ENCODE measurements around the gene FBLN2.
A peak's percentile ranks its signal among the peaks of the same experiment; 100 is the strongest.

FBLN2 gene

DNA sequence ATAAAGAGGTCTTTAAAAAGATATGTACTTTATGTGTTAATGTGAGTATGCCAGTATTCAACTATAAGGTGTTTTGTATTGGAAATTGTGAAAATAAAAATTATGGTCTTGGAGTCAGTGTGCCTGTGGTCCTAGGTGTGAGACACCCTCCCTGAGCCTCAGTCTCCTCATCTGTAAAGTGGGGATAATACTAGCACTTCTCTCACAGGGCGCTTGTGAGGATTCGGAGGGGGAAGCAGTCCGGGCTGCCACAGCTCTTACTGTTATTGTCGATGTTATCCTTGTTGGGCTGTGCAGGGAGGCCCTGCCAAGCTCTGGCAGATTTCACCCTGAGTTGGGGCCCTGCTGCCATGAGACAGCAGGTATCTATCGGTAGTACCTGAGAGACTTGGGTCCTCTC is 26.7 kb upstream of the FBLN2 start:
- Histone ChIP-seq H3K79me1 (ENCODE audit: low read length) (peaks cover 6% of the 10 kb centered on the region), H3K9me3 (ENCODE audit: insufficient read depth, low read depth, low read length) (peaks cover 8% of the 10 kb centered on the region), H3K23ac (ENCODE audit: low read length) (no peak overlapping the region), H3K36me3 (ENCODE audit: control insufficient read depth in 1 of 2, insufficient read depth in 2 of 2, low read length in 2 of 2) (no peaks in the 10 kb centered on the region), H3K18ac (ENCODE audit: low read length) (no peak overlapping the region), H3K27me3 (ENCODE audit: insufficient read depth, low read length) (no peaks in the 10 kb centered on the region), H2AFZ (ENCODE audit: insufficient read depth, low read length, poor library complexity) (no peak overlapping the region), H3K79me2 (ENCODE audit: control insufficient read depth, insufficient read depth, low read length, poor library complexity) (no peaks in the 10 kb centered on the region), H3K4ac (ENCODE audit: low read depth, low read length) (no peak overlapping the region), H2BK120ac (ENCODE audit: insufficient read depth, low read length, poor library complexity) (no peak overlapping the region), H4K91ac (ENCODE audit: low read depth, low read length) (no peak overlapping the region), H2BK12ac (ENCODE audit: low read length) (no peak overlapping the region), H3K9ac (ENCODE audit: low read length) (no peak overlapping the region), H3K4me3 (ENCODE audit: low read depth, low read length) (no peak overlapping the region), H3K27ac (ENCODE audit: low read depth, low read length) (no peak overlapping the region), H4K12ac (ENCODE audit: low read depth, low read length) (no peak overlapping the region), H2BK5ac (ENCODE audit: low read depth, low read length, poor library complexity) (no peak overlapping the region), H3K4me1 (ENCODE audit: control insufficient read depth in 1 of 2, insufficient read depth in 2 of 2, low read length in 2 of 2) (peaks cover 0 to 8% of the 10 kb centered on the region in 2 experiments), H2AK5ac (ENCODE audit: low read length) (no peak overlapping the region), H3K14ac (ENCODE audit: low read length) (no peak overlapping the region), H3K4me2 (ENCODE audit: low read length) (no peak overlapping the region), H4K8ac (ENCODE audit: low read depth, low read length) (no peak overlapping the region)
- WGBS (ENCODE audit: extremely low coverage, insufficient coverage, insufficient read length), result no CpG with 5 or more reads among the region's 5 CpGs
- no peak for DNase-seq

DNA sequence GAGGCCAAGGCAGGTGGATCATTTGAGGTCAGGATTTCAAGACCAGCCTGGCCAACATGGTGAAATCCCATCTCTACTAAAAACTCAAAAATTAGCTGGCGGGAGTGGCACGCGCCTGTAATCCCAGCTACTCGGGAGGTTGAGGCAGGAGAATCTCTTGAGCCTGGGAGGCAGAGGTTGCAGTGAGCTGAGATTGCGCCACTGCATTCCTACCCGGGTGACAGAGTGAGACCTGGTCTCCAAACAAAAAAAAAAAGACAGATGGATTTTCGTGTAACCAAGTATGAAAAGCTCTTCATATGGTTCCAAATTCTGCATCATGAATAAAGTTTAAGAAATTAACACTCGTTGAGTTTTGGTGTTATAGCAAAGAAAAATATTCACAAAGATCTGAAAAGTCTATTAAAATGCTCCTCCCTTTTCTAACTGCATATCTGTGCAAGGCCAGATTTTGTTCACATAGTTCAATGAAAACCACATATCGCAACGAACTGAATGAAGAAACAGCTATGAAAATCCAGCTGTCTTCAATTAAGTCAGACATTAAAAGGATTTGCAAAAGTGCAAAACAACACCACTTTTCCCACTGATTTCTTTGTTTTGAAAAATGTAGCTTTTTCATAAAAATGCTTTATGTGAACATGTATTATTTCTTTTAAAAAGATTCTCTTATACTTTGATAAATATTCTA is 23.8 kb upstream of the FBLN2 start:
- Histone ChIP-seq H3K4me2 (ENCODE audit: low read length) (no peak overlapping the region), H3K79me2 (ENCODE audit: control insufficient read depth, insufficient read depth, low read length, poor library complexity) (no peaks in the 10 kb centered on the region), H3K4me3 (ENCODE audit: low read depth, low read length) (no peak overlapping the region)

DNA sequence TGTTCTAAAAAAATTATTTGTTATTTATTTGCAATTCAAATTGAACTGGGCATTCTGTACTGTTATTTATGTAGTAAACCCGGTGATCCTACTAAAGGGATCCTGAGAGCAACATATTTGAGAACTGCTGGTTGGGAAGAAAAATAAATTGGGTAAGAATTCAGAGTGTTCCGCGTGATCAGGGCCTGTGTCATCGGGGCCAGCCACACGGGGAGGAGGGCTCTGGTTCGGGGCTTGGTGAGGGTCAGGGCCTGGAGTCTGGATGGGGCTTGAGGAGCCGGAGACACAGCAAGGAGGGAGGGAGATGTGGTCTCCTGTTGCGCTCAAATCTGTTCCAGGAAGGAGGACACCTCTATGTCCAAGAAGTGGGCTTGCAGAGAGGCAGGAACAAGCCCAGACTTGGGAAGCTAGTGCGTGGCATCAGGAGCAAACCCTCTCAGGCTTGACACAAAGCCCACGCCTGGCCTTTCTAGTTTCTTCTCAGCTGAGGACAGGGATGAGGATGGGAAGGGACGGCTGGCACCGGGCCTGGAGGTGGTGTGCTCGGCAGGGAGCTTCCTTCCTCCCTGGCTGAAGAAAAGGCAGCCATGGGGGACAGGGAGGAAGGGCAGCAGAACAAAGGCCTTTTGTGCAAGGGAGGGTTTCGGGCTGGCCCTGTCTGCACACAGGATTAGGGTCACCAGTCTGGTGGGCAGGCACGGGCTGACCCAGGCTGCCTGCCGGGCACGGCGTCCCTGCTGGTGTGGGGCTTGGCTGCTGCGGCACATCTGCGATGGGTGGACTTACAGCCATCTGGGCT is 22.9 kb upstream of the FBLN2 start:
- peak overlapping the region; percentile 54 for H2AFZ ChIP-seq (ENCODE audit: insufficient read depth, low read length, poor library complexity)
- peak overlapping the region; percentile 87 for H2BK120ac ChIP-seq (ENCODE audit: insufficient read depth, low read length, poor library complexity)
- peaks cover 0 to 4% of the 10 kb centered on the region in 2 experiments for H3K4me1 ChIP-seq (ENCODE audit: control insufficient read depth in 1 of 2, insufficient read depth in 2 of 2, low read length in 2 of 2)
- no CpG with 5 or more reads among the region's 20 CpGs for WGBS (ENCODE audit: extremely low coverage, insufficient coverage, insufficient read length)
- peak overlapping the region; percentile 74 for H2BK12ac ChIP-seq (ENCODE audit: low read length)
- peak overlapping the region; percentile 8 for H2AK5ac ChIP-seq (ENCODE audit: low read length)
- H3K36me3 ChIP-seq (ENCODE audit: control insufficient read depth in 1 of 2, insufficient read depth in 2 of 2, low read length in 2 of 2), result no peaks in the 10 kb centered on the region
- no peak overlapping the region for H3K9ac ChIP-seq (ENCODE audit: low read length)
- H3K14ac ChIP-seq (ENCODE audit: low read length), result peak overlapping the region; percentile 47
- H4K12ac ChIP-seq (ENCODE audit: low read depth, low read length), result peak overlapping the region; percentile 26
- H3K79me2 ChIP-seq (ENCODE audit: control insufficient read depth, insufficient read depth, low read length, poor library complexity), result no peaks in the 10 kb centered on the region
- no peak overlapping the region for H3K4me3 ChIP-seq (ENCODE audit: low read depth, low read length)
- H3K9me3 ChIP-seq (ENCODE audit: insufficient read depth, low read depth, low read length), result peaks cover 8% of the 10 kb centered on the region
- no peak overlapping the region for H3K18ac ChIP-seq (ENCODE audit: low read length)
- H3K4me2 ChIP-seq (ENCODE audit: low read length), result no peak overlapping the region
- H3K4ac ChIP-seq (ENCODE audit: low read depth, low read length), result no peak overlapping the region
- peaks cover 6% of the 10 kb centered on the region for H3K79me1 ChIP-seq (ENCODE audit: low read length)
- H4K8ac ChIP-seq (ENCODE audit: low read depth, low read length), result peak overlapping the region; percentile 34
- DNase-seq, result peak; percentile 57 to 75
- no peak overlapping the region for H3K27ac ChIP-seq (ENCODE audit: low read depth, low read length)
- no peaks in the 10 kb centered on the region for H3K27me3 ChIP-seq (ENCODE audit: insufficient read depth, low read length)
- H4K91ac ChIP-seq (ENCODE audit: low read depth, low read length), result peak overlapping the region; percentile 65
- peak overlapping the region; percentile 25 for H2BK5ac ChIP-seq (ENCODE audit: low read depth, low read length, poor library complexity)
- no peak overlapping the region for H3K23ac ChIP-seq (ENCODE audit: low read length)

More for the DNA sequence above, 23.8 kb upstream of the FBLN2 start:
- no peak overlapping the region for H4K91ac ChIP-seq (ENCODE audit: low read depth, low read length)
- H3K23ac ChIP-seq (ENCODE audit: low read length), result no peak overlapping the region
- H4K12ac ChIP-seq (ENCODE audit: low read depth, low read length), result no peak overlapping the region
- H2AK5ac ChIP-seq (ENCODE audit: low read length), result no peak overlapping the region
- H3K4me1 ChIP-seq (ENCODE audit: control insufficient read depth in 1 of 2, insufficient read depth in 2 of 2, low read length in 2 of 2), result peaks cover 0 to 4% of the 10 kb centered on the region in 2 experiments
- H3K18ac ChIP-seq (ENCODE audit: low read length), result no peak overlapping the region
- H2BK120ac ChIP-seq (ENCODE audit: insufficient read depth, low read length, poor library complexity), result no peak overlapping the region
- peaks cover 8% of the 10 kb centered on the region for H3K9me3 ChIP-seq (ENCODE audit: insufficient read depth, low read depth, low read length)
- DNase-seq, result peak; percentile 21 to 55
- H3K4ac ChIP-seq (ENCODE audit: low read depth, low read length), result no peak overlapping the region
- no peak overlapping the region for H4K8ac ChIP-seq (ENCODE audit: low read depth, low read length)
- H3K36me3 ChIP-seq (ENCODE audit: control insufficient read depth in 1 of 2, insufficient read depth in 2 of 2, low read length in 2 of 2), result no peaks in the 10 kb centered on the region
- WGBS (ENCODE audit: extremely low coverage, insufficient coverage, insufficient read length), result no CpG with 5 or more reads among the region's 10 CpGs
- H3K27ac ChIP-seq (ENCODE audit: low read depth, low read length), result no peak overlapping the region
- H3K9ac ChIP-seq (ENCODE audit: low read length), result no peak overlapping the region
- no peak overlapping the region for H3K14ac ChIP-seq (ENCODE audit: low read length)
- no peak overlapping the region for H2BK5ac ChIP-seq (ENCODE audit: low read depth, low read length, poor library complexity)
- H2AFZ ChIP-seq (ENCODE audit: insufficient read depth, low read length, poor library complexity), result no peak overlapping the region
- peaks cover 6% of the 10 kb centered on the region for H3K79me1 ChIP-seq (ENCODE audit: low read length)
- H2BK12ac ChIP-seq (ENCODE audit: low read length), result no peak overlapping the region
- H3K27me3 ChIP-seq (ENCODE audit: insufficient read depth, low read length), result no peaks in the 10 kb centered on the region

DNA sequence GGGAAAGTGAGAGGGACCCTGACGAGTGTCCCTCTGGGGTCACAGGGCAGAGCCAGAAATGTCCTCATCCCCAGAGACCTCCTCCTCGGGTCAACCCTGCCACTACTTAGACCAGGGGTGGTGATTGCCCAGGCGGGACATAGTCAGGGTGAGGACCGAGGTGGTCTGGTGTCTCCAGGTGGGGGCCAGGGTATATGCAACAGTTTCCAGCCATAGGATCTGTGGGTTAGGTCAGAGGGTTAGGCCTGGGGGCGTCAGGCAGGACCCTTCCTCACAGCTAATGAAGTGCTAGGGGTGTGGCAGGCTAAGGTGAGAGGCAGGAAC is 22.3 kb upstream of the FBLN2 start:
- Histone ChIP-seq H3K79me2 (ENCODE audit: control insufficient read depth, insufficient read depth, low read length, poor library complexity) (no peaks in the 10 kb centered on the region), H3K27me3 (ENCODE audit: insufficient read depth, low read length) (no peaks in the 10 kb centered on the region), H4K12ac (ENCODE audit: low read depth, low read length) (peak overlapping the region; percentile 26), H3K4me2 (ENCODE audit: low read length) (no peak overlapping the region), H2BK12ac (ENCODE audit: low read length) (peak overlapping the region; percentile 74), H2AK5ac (ENCODE audit: low read length) (peak overlapping the region; percentile 53), H3K18ac (ENCODE audit: low read length) (no peak overlapping the region), H3K27ac (ENCODE audit: low read depth, low read length) (no peak overlapping the region), H2BK120ac (ENCODE audit: insufficient read depth, low read length, poor library complexity) (peak overlapping the region; percentile 87), H4K8ac (ENCODE audit: low read depth, low read length) (peak overlapping the region; percentile 34), H3K4me3 (ENCODE audit: low read depth, low read length) (no peak overlapping the region), H3K4me1 (ENCODE audit: control insufficient read depth in 1 of 2, insufficient read depth in 2 of 2, low read length in 2 of 2) (peaks cover 0 to 4% of the 10 kb centered on the region in 2 experiments), H3K9me3 (ENCODE audit: insufficient read depth, low read depth, low read length) (peaks cover 8% of the 10 kb centered on the region), H3K23ac (ENCODE audit: low read length) (no peak overlapping the region), H2BK5ac (ENCODE audit: low read depth, low read length, poor library complexity) (peak overlapping the region; percentile 2), H3K79me1 (ENCODE audit: low read length) (peaks cover 6% of the 10 kb centered on the region), H4K91ac (ENCODE audit: low read depth, low read length) (peak overlapping the region; percentile 65), H3K36me3 (ENCODE audit: control insufficient read depth in 1 of 2, insufficient read depth in 2 of 2, low read length in 2 of 2) (no peaks in the 10 kb centered on the region), H3K14ac (ENCODE audit: low read length) (peak overlapping the region; percentile 10), H3K9ac (ENCODE audit: low read length) (no peak overlapping the region), H3K4ac (ENCODE audit: low read depth, low read length) (no peak overlapping the region), H2AFZ (ENCODE audit: insufficient read depth, low read length, poor library complexity) (peak overlapping the region; percentile 54)
- no CpG with 5 or more reads among the region's 5 CpGs for WGBS (ENCODE audit: extremely low coverage, insufficient coverage, insufficient read length)
- DNase-seq, result no peak
